SK-N-SH (cell line): ENCODE results near the gene SSR1.

ENCODE experiments used
- CTCF ChIP-seq: fragments of 200-600 bp; sonication (generic); IDR thresholded peaks from 2 replicates; pipeline ENCODE4 v1.6.1; 2017; ENCODE audit warnings: antibody characterized with exemption, mild to moderate bottlenecking, moderate library complexity
- EP300 ChIP-seq, 2 experiments: IDR thresholded peaks; 2 replicates each; pipeline versions ENCODE4 v1.4.0 to v1.6.1; 2012; ENCODE audit warnings: borderline replicate concordance in 1 of 2, low read depth in 1 of 2, low read length in 1 of 2
- FOXM1 ChIP-seq: IDR thresholded peaks from 2 replicates; pipeline ENCODE4 v1.4.0; 2012; ENCODE audit warnings: low read depth, mild to moderate bottlenecking
- NRF1 ChIP-seq: IDR thresholded peaks from 2 replicates; pipeline ENCODE4 v1.6.1; 2012; ENCODE audit warnings: low read depth, mild to moderate bottlenecking, low read length
- POLR2AphosphoS5 ChIP-seq: IDR thresholded peaks from 2 replicates; pipeline ENCODE4 v1.6.1; 2012; ENCODE audit warnings: low read depth, low read length
- RAD21 ChIP-seq: IDR thresholded peaks from 2 replicates; pipeline ENCODE4 v1.6.1; 2012; ENCODE audit warnings: mild to moderate bottlenecking, low read length
- REST ChIP-seq: IDR thresholded peaks from 2 replicates; pipeline ENCODE4 v1.6.1; 2012; ENCODE audit warnings: mild to moderate bottlenecking, low read depth, low read length, moderate library complexity
- RFX5 ChIP-seq: IDR thresholded peaks from 2 replicates; pipeline ENCODE4 v1.6.1; 2012; ENCODE audit warnings: mild to moderate bottlenecking, improper control_type of control experiment, low read length
- SIN3A ChIP-seq: IDR thresholded peaks from 2 replicates; pipeline ENCODE4 v1.6.1; 2012; ENCODE audit warnings: low read depth, mild to moderate bottlenecking, low read length, moderate library complexity, borderline replicate concordance
- USF2 ChIP-seq: fragments of 150-350 bp; IDR thresholded peaks from 2 replicates; pipeline ENCODE4 v1.6.1; 2017; ENCODE audit warnings: antibody characterized with exemption, low read length, low read depth, borderline replicate concordance
- YY1 ChIP-seq: IDR thresholded peaks from 2 replicates; pipeline ENCODE4 v1.4.0; 2012; ENCODE audit warnings: low read depth, mild to moderate bottlenecking

GRCh38 chr6:7343546-7344475 lies 30.8 kb upstream of the SSR1 start:
- TF ChIP-seq POLR2AphosphoS5 (no peak), CTCF (no peak), NRF1 (no peak), USF2 (no peak), YY1 (no peak), RFX5 (no peak), RAD21 (no peak), EP300 (IDR thresholded peaks at IDR 0.05; ENCODE audit: borderline replicate concordance in 1 of 2, low read depth in 1 of 2, low read length in 1 of 2) (no peak), FOXM1 (no peak), REST (no peak), SIN3A (no peak)
